ENCODE results near the gene MTFR1L.

The MTFR1L gene

DNA sequence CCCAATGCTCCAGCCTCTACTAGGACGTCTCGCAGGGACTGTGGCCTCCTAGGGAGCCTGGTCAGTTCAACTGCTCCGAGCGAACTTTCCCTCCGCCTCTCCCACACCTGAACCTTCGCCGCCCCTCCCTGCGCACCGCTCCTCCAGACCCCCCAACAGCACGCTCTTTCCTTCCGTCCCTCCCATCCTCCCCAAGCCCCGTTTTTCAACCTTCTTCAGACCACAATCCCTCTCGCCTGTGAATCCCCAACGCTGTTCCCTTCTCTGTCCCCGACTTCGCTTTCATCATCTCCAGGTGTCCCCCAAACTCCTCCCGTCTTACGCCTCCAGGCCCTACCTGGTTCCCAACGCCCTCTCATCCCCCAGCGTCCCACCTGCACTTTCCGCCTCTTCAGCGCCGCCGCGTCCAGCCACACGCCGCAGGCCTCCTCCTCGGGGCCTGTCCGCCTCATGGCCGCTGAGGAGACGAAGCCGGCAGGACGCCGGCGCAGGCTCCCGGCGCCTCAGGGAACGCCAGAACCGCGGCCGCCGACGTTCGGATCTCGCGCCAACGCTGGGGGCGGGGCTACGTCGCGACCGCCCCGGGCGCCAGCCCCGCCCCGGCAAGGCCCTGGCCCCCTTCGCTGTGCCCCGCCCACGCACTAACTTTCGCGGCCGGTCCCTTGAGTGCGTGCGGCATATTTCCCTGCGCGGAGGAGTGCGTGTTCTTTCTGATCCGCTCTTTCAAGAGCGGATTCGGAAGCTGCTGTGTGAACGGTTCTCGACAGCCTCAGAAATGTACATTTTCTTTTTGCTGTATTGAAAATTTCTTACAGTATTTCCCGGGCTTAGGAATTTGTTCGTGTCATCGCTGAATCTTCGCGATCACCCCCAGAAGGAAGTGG is 39.4 kb downstream of the MTFR1L start, which contains the start of gene AUNIP:
Gene AUNIP (minus strand): TSS at position 552 of the 884 bp plus-strand sequence. CDS start 100 bp downstream, at position 452.
- DNase-seq (ENCODE audit: insufficient read length, low spot score) (peak; percentile 86), FAIRE-seq (peak; percentile 62)

GRCh38 chr1:25861316-25862286 is 41.8 kb downstream of the MTFR1L start:
- no peak for DNase-seq (ENCODE audit: insufficient read length, low spot score)
- no peak for FAIRE-seq

DNA sequence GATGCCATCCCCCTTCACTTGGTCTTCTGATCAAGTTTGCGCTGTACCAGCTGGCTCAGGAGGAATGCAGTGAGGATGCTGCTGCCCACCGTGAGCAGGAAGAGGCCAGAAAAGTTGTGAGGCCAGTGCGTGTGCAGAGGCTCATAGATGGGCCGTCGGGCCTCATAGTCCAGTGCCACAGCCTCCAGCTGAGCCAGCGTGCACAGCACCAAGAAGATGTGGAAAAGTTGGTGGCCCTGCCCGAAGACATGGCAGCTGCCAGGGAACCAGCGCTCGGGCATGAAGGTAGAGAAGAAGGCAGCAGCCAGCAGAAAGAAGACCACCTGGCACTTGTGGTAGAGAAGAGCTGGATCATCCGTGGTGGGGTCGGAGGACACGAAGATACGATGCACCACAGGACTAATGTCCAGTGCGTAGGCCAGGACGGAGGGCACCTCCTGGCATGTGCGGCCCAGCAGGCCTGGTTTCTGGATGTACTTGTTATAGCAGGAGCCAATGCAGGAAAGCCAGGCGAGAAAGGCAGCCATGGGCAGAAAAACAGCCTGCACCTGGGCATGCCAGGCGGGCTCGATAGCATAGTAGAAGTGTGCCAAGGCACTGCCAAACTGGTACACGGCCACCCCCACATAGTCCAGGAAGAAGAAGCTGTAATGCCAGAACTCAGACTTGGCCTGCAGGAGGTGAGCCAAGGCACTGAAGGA is 43.2 kb downstream of the MTFR1L start:
- DNase-seq (ENCODE audit: insufficient read length, low spot score) (no peak), FAIRE-seq (no peak)

- DNase-seq (ENCODE audit: insufficient read length, low spot score) (no peak), FAIRE-seq (no peak)
Measured at GRCh38 chr1:25863486-25864262, 43.9 kb downstream of the MTFR1L start.

GRCh38 chr1:25864434-25864833 is 44.7 kb downstream of the MTFR1L start:
- FAIRE-seq (no peak), DNase-seq (ENCODE audit: insufficient read length, low spot score) (no peak)

DNA sequence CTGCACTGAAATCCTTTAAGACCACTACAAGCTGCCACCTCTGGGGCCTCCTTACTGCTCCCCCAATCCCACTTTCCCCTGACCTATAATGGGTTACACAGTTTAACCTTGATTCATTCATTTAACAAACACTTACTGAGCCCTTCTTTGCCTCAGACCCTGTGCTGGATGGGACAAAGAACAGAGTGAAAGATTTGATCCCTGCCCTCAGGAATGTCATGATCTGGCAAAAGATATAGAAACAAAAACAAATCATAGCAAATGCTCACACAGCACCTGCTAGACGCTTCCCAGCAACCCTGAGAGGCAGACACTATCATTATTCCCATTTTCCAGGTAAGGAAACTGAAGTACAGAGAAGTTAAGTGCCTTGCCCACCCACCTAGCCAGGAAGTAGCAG is 46.5 kb downstream of the MTFR1L start:
- DNase-seq (ENCODE audit: insufficient read length, low spot score) (no peak), FAIRE-seq (no peak)

- no peak for DNase-seq (ENCODE audit: insufficient read length, low spot score)
- FAIRE-seq: no peak
Measured at GRCh38 chr1:25867210-25867991, 47.6 kb downstream of the MTFR1L start.

DNA sequence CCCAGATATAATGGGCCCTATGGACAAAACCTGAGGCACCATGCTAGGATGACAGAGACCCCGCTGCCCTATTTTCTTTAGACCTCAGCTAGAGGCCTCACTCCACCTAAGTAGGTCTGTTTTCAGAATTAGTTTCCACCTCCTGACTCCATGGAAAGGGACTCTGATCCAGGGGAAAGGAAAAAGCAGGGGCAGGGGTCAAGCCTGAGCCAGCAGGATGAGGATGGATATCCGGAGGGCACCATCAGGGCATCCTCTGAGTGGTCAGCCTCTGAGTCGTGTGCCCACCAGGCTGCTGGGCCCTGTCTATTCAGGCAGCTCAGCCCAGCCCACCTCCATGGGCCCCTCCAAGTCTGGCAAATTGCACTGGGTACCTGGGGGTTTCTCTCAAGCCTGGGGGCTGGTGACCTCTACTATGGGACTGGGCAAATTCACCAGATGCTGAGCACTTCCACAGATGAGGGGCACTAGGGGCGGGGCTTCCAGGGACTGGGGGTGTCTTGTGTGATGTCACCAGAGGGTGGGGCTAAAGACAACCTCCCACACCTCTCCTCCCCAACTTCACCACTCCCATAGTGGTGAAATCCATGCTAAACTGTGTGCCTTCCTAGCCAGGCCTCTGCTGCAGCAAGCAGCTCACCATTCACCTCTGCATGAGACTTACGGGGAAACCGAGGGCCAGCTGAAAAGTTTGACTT is 50.3 kb downstream of the MTFR1L start:
- no peak for FAIRE-seq
- no peak for DNase-seq (ENCODE audit: insufficient read length, low spot score)

DNA sequence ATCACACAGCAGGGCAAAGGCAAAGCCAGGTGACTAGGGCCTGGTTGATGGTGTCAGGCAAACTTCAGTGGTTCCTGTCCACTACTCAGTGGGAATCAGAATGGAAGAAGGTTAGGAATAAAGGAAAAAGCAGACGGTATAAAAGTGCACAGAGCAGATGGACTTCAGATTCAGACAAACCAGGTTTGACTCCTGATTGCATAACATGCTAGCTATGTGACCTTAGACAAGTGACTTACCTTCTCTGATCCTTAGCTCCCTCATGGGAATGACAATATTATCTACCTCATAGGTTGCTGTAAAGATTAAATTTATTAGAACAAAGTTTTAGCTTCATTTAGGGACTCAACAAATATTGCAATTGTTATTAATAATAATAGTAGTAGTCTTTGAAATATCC is 50.9 kb downstream of the MTFR1L start:
- no peak for FAIRE-seq

DNA sequence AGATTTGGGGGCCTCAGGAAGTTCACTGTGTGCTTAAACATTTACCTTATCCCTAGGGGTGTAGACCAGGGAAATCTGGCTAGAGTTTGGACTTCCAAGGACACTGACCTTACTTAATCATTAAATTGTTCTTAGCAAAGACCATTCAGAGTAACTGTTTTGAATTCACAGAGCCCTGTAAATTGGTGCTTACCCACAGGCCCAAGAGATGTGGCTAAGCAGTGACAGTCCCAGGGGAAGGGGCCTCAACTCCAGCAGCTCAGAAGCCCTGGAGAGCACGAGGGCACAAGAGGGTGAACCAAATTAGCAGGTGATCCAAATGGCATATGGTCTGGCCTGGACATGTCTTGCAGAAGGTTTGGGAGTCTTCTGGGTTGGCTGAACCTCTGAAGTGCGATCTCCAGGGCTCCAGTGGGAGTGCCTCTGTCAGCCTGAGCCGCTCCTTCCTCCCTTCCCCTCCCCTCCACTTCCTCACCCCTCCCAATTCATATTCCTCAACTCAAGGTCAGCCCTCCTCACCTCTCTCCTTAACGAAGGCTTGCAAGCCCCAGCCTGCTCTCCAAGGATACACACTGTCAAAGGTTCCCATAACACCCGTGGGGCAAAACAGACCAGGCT is 51.4 kb downstream of the MTFR1L start:
- no peak for FAIRE-seq
- DNase-seq (ENCODE audit: insufficient read length, low spot score): no peak

More for the DNA sequence above, 50.9 kb downstream of the MTFR1L start:
- no peak for DNase-seq (ENCODE audit: insufficient read length, low spot score)

DNA sequence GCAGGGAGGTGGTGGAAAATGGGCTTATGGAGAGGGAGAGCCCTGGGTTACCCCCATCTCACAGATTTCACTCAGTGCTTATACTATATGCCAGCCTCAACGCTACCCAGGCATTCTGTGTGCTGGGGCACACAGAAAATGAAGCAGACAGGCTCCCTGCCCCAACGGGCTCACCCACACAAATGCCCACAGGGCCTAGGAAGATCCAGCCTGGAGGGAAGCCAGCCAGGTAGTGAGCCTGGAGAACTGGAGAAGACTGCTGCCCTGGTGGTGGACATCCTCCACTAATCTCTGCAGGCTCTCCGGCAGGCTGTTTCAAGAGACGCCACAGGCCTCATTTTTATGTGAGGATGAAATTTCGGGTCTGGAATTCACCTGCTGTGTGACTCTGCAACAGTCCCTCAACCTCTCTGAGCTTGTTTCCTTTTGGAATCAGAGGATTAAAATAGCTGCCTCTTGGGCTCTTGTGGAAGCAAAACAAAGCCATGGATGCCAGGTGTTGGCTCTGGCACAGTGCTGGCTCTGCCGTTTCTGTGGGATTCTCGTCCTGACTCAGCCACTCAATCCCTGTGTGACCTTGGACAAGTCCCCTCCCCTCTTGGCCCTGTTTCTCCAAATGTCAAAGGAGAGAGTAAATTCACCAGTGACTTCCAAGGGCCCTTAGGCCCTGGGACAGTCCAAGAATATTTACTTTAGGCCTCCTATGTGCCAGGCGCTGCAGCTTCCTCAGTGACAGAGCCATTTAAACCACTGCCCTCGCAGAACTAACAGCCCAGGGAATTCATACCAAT is 52.1 kb downstream of the MTFR1L start:
- FAIRE-seq (no peak), DNase-seq (ENCODE audit: insufficient read length, low spot score) (no peak)

DNA sequence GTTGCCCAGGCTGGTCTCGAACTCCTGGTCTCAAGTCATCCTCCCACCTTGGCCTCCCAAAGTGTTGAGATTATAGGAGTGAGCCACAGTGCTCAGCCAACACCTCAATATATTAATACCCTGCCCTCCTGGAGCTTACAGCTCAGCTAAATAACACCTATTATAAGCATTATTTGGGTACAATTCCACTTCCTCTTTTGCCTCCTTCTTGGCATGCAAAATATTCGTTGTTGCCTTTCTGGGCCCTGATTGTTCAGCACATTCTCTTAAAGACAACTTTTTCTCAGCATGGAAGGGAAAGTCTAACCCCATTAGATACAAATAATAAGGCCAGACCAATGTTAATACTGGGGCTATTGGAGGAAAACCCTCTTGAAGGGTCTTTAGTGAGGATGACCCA is 53.0 kb downstream of the MTFR1L start:
- DNase-seq (ENCODE audit: insufficient read length, low spot score): no peak
- no peak for FAIRE-seq

GRCh38 chr1:25873120-25873519 is 53.4 kb downstream of the MTFR1L start:
- FAIRE-seq (no peak), DNase-seq (ENCODE audit: insufficient read length, low spot score) (no peak)

DNA sequence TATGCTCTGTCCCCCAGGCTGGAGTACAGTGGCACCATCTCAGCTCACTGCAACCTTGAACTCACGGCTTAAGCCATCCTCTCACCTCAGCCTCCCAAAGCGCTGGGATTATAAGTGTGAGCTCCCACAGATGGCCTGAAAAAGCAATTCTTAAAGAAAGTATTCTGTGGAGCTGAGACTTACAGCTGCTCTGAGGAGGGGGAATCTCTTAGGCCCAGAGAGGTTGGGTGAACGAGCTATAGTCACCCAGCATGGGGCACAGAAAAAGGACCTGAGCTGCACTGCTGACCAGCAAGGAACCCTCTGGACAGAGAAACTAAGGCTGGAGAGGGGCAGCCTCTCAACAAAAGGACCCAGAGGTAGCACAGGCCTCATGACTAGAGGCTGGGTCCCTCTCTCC is 54.5 kb downstream of the MTFR1L start:
- DNase-seq (ENCODE audit: insufficient read length, low spot score): no peak
- FAIRE-seq: no peak

- DNase-seq (ENCODE audit: insufficient read length, low spot score) (no peak), FAIRE-seq (no peak)
Measured at GRCh38 chr1:25874635-25875153, 54.9 kb downstream of the MTFR1L start.

- DNase-seq (ENCODE audit: insufficient read length, low spot score) (peak; percentile 45), FAIRE-seq (peak; percentile 26)
Measured at GRCh38 chr1:25875154-25875855, 55.6 kb downstream of the MTFR1L start, which contains the start of gene PAQR7. PAQR7 (minus strand) TSS chr1:25875708; CDS start chr1:25863839, 11,869 bp downstream.
